OCI-M2 (cell line): ENCODE measurements around the gene PSAT1.

Experiments used
- DNase-seq: peaks from one replicate; lab custom pipeline; 2025; ENCODE audit not compliant: unreplicated experiment; lab: John Stamatoyannopoulos, UW

PSAT1 gene

DNA sequence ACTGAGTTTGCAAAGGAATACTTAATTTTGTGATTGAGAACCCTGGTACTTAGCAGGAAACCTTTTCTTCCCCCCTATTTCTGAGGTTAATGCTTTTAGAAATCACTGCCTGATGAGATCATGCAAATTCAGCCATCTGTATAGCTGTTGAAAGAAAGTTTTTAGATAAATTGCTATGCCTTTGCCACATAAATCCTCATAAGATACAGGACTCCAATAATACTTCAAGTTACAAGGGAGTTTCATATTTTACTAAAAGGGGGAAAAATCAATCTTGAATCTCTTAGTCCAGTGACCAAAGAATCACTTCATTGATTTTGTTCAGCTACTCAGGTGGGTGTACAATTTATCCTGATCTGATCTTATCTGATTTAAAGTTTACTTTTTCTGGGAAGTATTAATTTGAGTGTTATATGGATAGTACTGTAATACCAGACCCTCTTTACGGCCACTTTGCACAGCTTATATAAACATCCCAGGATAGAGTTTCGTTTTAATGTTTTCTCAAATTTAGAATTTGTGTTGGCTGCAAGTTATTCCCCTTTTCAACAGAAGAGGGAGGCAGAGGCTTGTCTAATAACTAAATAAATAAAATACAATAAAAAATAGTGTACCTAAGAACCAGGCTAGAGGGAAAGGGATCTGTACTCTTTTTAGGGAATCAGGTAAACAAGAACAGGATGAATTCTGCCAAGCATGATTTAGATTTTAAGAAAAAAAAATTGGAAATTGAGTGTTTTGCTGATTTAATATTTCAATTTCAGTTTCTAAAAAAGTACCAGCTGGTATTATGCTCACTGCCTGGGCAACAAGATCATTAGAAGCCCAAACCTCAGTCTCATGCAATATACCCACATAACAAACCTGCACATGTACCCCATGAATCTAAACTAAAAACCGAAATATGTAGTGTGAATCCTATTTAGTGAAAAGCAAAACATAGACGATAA is 69.1 kb downstream of the PSAT1 start:
- DNase-seq, result no peak

DNA sequence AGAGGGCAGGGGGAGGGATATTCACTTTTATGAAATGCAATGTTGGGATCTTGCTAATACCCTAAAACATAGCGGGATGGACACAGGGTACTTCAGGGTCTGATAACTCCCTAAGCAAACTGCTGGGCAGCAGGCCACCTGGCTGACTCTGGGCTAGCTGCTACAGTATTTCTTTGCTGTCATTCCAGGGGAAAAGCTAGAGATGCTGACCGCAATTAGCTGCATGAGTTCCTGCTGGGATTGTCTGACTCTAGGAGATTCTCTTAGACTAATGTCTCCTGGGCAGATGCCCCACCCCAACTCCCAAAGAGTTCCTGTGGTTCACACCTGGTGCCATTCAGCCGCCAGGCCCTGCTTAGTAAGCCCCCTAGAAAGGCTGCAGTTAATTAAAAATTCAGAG is 69.9 kb downstream of the PSAT1 start:
- DNase-seq, result no peak

GRCh38 chr9:78368236-78368635 is 71.3 kb downstream of the PSAT1 start:
- no peak for DNase-seq

- DNase-seq, result peak; percentile 1
These were observed 72.8 kb downstream of the PSAT1 start for GRCh38 chr9:78369639-78370219.

GRCh38 chr9:78370991-78371390 is 74.1 kb downstream of the PSAT1 start:
- DNase-seq, result no peak

GRCh38 chr9:78371981-78372380 is 75.1 kb downstream of the PSAT1 start:
- no peak for DNase-seq
